Karpas-422 (cell line): ENCODE results near the gene GID8. TPM values are rescaled to one million over a fixed set of nuclear protein-coding genes. Genes with fewer than 3 reads are reported as not detected.

ENCODE experiments used
- DNase-seq: peaks from one replicate; pipeline ENCODE4 v3.0.0-alpha.2; 2015
- H2AFZ ChIP-seq: fragments of 200-600 bp; sonication (generic); 2 replicates; pipeline ENCODE4 v1.6.1; 2014; ENCODE audit warnings: antibody characterized with exemption, low read length, mixed read lengths
- H3K27ac ChIP-seq: fragments of 200-600 bp; sonication (generic); 2 replicates; pipeline ENCODE4 v1.5.1; 2014; ENCODE audit warnings: mild to moderate bottlenecking, low read length, moderate library complexity
- H3K27me3 ChIP-seq: fragments of 200-600 bp; sonication (generic); 2 replicates; pipeline ENCODE4 v1.6.1; 2014; ENCODE audit warnings: low read length, mixed read lengths
- H3K36me3 ChIP-seq: fragments of 200-600 bp; sonication (generic); 2 replicates; pipeline ENCODE4 v1.6.1; 2014; ENCODE audit warnings: low read length, mixed read lengths; ENCODE audit not compliant: insufficient read depth
- H3K4me1 ChIP-seq: fragments of 200-600 bp; sonication (generic); 2 replicates; pipeline ENCODE4 v1.6.1; 2014; ENCODE audit warnings: mild to moderate bottlenecking, low read length, mixed read lengths
- H3K4me2 ChIP-seq: fragments of 200-600 bp; sonication (generic); 2 replicates; pipeline ENCODE4 v1.6.1; 2014; ENCODE audit warnings: low read length, low read depth, mild to moderate bottlenecking; ENCODE audit not compliant: poor library complexity, severe bottlenecking
- H3K4me3 ChIP-seq: fragments of 200-600 bp; sonication (generic); 2 replicates; pipeline ENCODE4 v1.5.1; 2014; ENCODE audit warnings: mild to moderate bottlenecking, antibody characterized with exemption, low read length, mixed read lengths
- H3K79me2 ChIP-seq: fragments of 200-600 bp; sonication (generic); 2 replicates; pipeline ENCODE4 v1.6.1; 2014; ENCODE audit warnings: mild to moderate bottlenecking, low read length, mixed read lengths
- H3K9ac ChIP-seq: fragments of 200-600 bp; sonication (generic); 2 replicates; pipeline ENCODE4 v1.6.0; 2014; ENCODE audit warnings: low read length
- H3K9me2 ChIP-seq: fragments of 200-600 bp; sonication (generic), shearing (Covaris generic); replicated peaks from 2 replicates; pipeline ENCODE4 v1.6.0; 2014; ENCODE audit warnings: mild to moderate bottlenecking, low read length, moderate library complexity; ENCODE audit not compliant: insufficient read depth
- H3K9me3 ChIP-seq: fragments of 300-700, 200-600 bp; sonication (generic); 2 replicates; pipeline ENCODE4 v1.6.1; 2014; ENCODE audit warnings: low read length, mixed read lengths
- H4K20me1 ChIP-seq: fragments of 200-600 bp; sonication (generic); 2 replicates; pipeline ENCODE4 v1.6.1; 2014; ENCODE audit warnings: mild to moderate bottlenecking, antibody characterized with exemption, low read length, low read depth; ENCODE audit not compliant: insufficient read depth
- total RNA-seq: library from RNA; depleted of rRNA; stranded (reverse); fragments of >200 nt; shearing (Covaris generic); gene quantifications from 2 replicates; pipeline ENCODE4 v1.2.3, GENCODE V29; 2014; ENCODE audit warnings: low replicate concordance

GID8 gene
- total RNA-seq, 1 experiment from 2014 or later, result 31.3 TPM

- H3K79me2 ChIP-seq, result peaks cover 32% of the 10 kb centered on the region
- peak overlapping the region; percentile 97 for H3K4me2 ChIP-seq
- peak overlapping the region; percentile 95 for H3K9ac ChIP-seq
- no peak overlapping the region for H2AFZ ChIP-seq
- no peaks in the 10 kb centered on the region for H3K27me3 ChIP-seq
- no peaks in the 10 kb centered on the region for H4K20me1 ChIP-seq
- H3K9me2 ChIP-seq, result no peaks in the 10 kb centered on the region
- H3K27ac ChIP-seq, result peak overlapping the region; percentile 95
- peaks cover 20% of the 10 kb centered on the region for H3K36me3 ChIP-seq
- DNase-seq, result peak; percentile 68
- peaks cover 34% of the 10 kb centered on the region for H3K4me1 ChIP-seq
- H3K4me3 ChIP-seq, result peak overlapping the region; percentile 98
- peaks cover 4% of the 10 kb centered on the region; the same call in 1 of the 2 replicates for H3K9me3 ChIP-seq
These were observed 15.3 kb downstream of the GID8 start for GRCh38 chr20:62952968-62953838.

- peak; percentile 95 for DNase-seq
- peaks cover 34% of the 10 kb centered on the region for H3K4me1 ChIP-seq
These were observed 16.1 kb downstream of the GID8 start for GRCh38 chr20:62953839-62954703.

GRCh38 chr20:62955519-62956386 is 17.8 kb downstream of the GID8 start:
- H3K27me3 ChIP-seq, result no peaks in the 10 kb centered on the region
- no peak for DNase-seq
- H3K4me3 ChIP-seq, result no peak overlapping the region
- no peaks in the 10 kb centered on the region for H4K20me1 ChIP-seq
- no peak overlapping the region for H3K9ac ChIP-seq
- no peaks in the 10 kb centered on the region for H3K36me3 ChIP-seq
- H3K9me3 ChIP-seq, result no peaks in the 10 kb centered on the region
- H3K9me2 ChIP-seq, result no peaks in the 10 kb centered on the region
- no peak overlapping the region for H3K4me2 ChIP-seq
- no peak overlapping the region for H2AFZ ChIP-seq
- peaks cover 34% of the 10 kb centered on the region for H3K4me1 ChIP-seq
- no peak overlapping the region for H3K27ac ChIP-seq
- H3K79me2 ChIP-seq, result peaks cover 32% of the 10 kb centered on the region

More at GRCh38 chr20:62953839-62954703, 16.1 kb downstream of the GID8 start:
- Histone ChIP-seq H3K79me2 (peaks cover 32% of the 10 kb centered on the region), H3K27ac (peak overlapping the region; percentile 95), H3K36me3 (peaks cover 11% of the 10 kb centered on the region), H3K9me2 (no peaks in the 10 kb centered on the region), H3K9ac (peak overlapping the region; percentile 95), H4K20me1 (no peaks in the 10 kb centered on the region), H2AFZ (no peak overlapping the region), H3K4me3 (peak overlapping the region; percentile 98), H3K9me3 (peaks cover under 1% of the 10 kb centered on the region; the same call in 1 of the 2 replicates), H3K27me3 (no peaks in the 10 kb centered on the region), H3K4me2 (peak overlapping the region; percentile 97)

GRCh38 chr20:62956387-62957135 is 18.6 kb downstream of the GID8 start:
- no peak for DNase-seq
- H3K27me3 ChIP-seq, result no peaks in the 10 kb centered on the region
- peaks cover 32% of the 10 kb centered on the region for H3K79me2 ChIP-seq
- no peak overlapping the region for H3K9ac ChIP-seq
- H3K4me3 ChIP-seq, result no peak overlapping the region
- H3K27ac ChIP-seq, result no peak overlapping the region
- H3K9me3 ChIP-seq, result no peaks in the 10 kb centered on the region
- H2AFZ ChIP-seq, result no peak overlapping the region
- H3K4me1 ChIP-seq, result peaks cover 30% of the 10 kb centered on the region
- no peaks in the 10 kb centered on the region for H3K36me3 ChIP-seq
- H4K20me1 ChIP-seq, result no peaks in the 10 kb centered on the region
- no peaks in the 10 kb centered on the region for H3K9me2 ChIP-seq
- no peak overlapping the region for H3K4me2 ChIP-seq

- Histone ChIP-seq H3K4me3 (no peak overlapping the region), H3K79me2 (peaks cover 27% of the 10 kb centered on the region), H3K9ac (no peak overlapping the region), H3K4me2 (no peak overlapping the region), H3K9me3 (no peaks in the 10 kb centered on the region), H2AFZ (no peak overlapping the region), H3K36me3 (no peaks in the 10 kb centered on the region), H3K27ac (no peak overlapping the region), H3K4me1 (peaks cover 23% of the 10 kb centered on the region), H3K9me2 (no peaks in the 10 kb centered on the region), H4K20me1 (no peaks in the 10 kb centered on the region), H3K27me3 (no peaks in the 10 kb centered on the region)
- no peak for DNase-seq
These were observed 19.5 kb downstream of the GID8 start for GRCh38 chr20:62957136-62958117.

GRCh38 chr20:62958388-62959100 is 20.6 kb downstream of the GID8 start:
- no peak overlapping the region for H2AFZ ChIP-seq
- no peak overlapping the region for H3K9ac ChIP-seq
- peaks cover 20% of the 10 kb centered on the region for H3K79me2 ChIP-seq
- H3K4me2 ChIP-seq, result no peak overlapping the region
- H3K9me2 ChIP-seq, result no peaks in the 10 kb centered on the region
- DNase-seq, result no peak
- peaks cover 16% of the 10 kb centered on the region for H3K4me1 ChIP-seq
- H3K27me3 ChIP-seq, result no peaks in the 10 kb centered on the region
- H3K36me3 ChIP-seq, result no peaks in the 10 kb centered on the region
- no peak overlapping the region for H3K27ac ChIP-seq
- H3K4me3 ChIP-seq, result no peak overlapping the region
- H4K20me1 ChIP-seq, result no peaks in the 10 kb centered on the region
- H3K9me3 ChIP-seq, result no peaks in the 10 kb centered on the region
